ENCODE data around the gene VWA8.
"Not testable (repeated sequence)": the region's sequence is repeated elsewhere in the genome, so short reads cannot be mapped to it uniquely, and the experiment has no call there.

VWA8 gene

DNA sequence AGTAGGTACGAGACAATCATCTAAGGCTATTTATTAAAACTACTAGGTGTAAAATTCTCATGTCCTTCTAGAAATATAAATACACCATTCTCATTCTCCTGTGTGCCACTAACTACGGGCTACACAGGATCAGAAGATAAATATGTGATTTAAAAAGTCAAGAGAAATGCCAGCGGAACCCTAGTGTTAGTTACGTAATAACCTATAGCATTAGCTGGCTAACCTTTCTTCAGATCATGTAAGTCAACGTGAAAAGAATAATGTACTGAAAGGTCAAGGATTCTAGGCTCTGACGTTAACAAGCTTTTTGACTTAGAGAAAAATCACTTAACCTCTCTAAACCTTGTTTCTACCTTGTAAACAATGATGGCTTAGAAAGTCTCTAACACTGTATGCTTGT lies 381.7 kb downstream of the VWA8 start:
- Mint-ChIP-seq H3K36me3 (peaks cover 24% of the 10 kb centered on the region), H3K9me3 (no peaks in the 10 kb centered on the region), H3K4me1 (no peaks in the 10 kb centered on the region), H3K4me3 (no peak overlapping the region), H3K27ac (no peak overlapping the region)
- ATAC-seq (no peak), DNase-seq (ENCODE audit: low spot score in 2 of 2) (no peak)

DNA sequence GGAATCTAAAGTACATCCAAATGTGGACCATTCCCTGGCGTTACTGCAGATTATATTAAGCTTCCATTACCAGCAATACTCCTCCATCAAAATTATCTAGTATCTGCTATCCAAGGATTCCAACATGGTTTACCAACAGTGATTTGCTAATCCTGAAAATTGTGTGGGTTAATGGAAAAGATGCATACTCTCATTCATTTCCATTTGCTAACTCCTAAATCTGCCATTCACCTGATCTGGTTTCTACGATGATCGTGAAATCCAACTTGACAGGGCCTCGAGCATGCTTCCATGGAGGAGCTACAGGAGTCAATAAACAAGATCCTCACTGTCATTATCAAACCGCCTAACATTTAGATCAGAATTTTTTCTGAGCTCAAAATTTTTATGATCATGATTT lies 382.5 kb downstream of the VWA8 start:
- Mint-ChIP-seq H3K4me1 (no peaks in the 10 kb centered on the region), H3K4me3 (no peak overlapping the region), H3K27ac (peak overlapping the region; percentile 17), H3K9me3 (no peaks in the 10 kb centered on the region), H3K36me3 (peaks cover 16% of the 10 kb centered on the region)
- DNase-seq (ENCODE audit: low spot score in 2 of 2) (no peak), ATAC-seq (no peak)

DNA sequence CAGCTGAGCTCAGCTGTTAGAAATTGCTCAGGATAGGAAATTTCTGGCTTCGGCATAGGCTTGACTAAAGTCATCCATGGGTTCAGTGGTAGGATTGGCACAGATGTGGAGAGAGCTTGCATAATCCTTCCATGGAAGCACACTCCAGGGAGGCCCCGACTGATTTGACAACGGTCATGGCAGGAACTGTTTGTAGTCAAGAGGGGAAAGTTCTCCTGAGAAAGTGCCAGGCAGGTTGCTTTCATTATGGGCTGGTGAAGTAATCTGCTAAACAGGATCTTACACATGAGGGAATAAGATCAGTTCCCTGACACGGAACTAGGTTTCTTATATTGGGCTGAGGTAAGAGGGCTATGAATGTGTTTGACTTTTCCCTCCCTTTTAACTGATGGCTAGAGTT lies 383.5 kb downstream of the VWA8 start:
- H3K9me3 Mint-ChIP-seq: no peaks in the 10 kb centered on the region
- H3K27ac Mint-ChIP-seq: peak overlapping the region; percentile 17
- ATAC-seq: no peak
- H3K4me1 Mint-ChIP-seq: no peaks in the 10 kb centered on the region
- DNase-seq (ENCODE audit: low spot score in 2 of 2): no peak
- H3K4me3 Mint-ChIP-seq: no peak overlapping the region
- H3K36me3 Mint-ChIP-seq: peaks cover 8% of the 10 kb centered on the region

DNA sequence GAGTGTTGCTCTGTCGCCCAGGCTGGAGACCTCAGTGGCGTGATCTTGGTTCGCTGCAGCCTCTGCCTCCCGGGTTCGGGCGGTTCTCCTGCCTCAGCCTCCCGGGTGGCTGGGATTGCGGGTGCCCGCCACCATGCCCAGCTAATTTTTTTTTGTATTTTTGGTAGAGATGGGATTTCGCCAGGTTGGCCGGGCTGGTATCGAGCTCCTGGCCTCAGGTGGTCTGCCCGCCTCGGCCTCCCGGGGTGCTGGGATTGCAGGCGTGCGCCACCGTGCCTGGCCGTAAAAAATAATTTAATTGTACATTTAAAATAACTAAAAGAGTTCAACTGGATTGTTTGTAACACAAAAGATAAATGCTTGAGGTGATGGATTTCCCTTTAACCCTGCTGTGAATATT lies 387.3 kb downstream of the VWA8 start:
- ATAC-seq, H3K27ac Mint-ChIP-seq: not testable (repeated sequence)

DNA sequence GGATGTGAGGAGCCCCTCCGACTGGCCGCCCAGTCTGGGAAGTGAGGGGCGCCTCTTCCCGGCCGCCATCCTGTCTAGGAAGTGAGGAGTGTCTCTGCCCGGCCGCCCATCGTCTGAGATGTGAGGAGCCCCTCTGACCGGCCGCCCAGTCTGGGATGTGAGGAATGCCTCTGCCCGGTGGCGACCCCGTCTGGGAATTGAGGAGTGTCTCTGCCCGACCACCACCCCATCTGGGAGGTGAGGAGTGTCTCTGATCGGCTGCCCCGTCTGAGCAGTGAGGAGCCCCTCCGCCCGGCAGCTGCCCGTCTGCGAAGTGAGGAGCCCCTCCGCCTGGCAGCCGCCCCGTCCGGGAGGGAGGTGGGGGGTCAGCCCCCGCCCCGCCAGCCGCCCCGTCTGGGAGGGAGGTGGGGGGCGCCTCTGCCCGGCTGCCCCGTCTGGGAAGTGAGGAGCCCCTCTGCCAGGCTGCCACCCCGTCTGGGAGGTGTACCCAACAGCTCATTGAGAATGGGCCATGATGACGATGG lies 389.0 kb downstream of the VWA8 start:
- not testable (repeated sequence) for H3K36me3 Mint-ChIP-seq; H3K4me3 Mint-ChIP-seq; DNase-seq (ENCODE audit: low spot score in 2 of 2); H3K4me1 Mint-ChIP-seq; ATAC-seq; H3K9me3 Mint-ChIP-seq; H3K27ac Mint-ChIP-seq

More for the DNA sequence above, 387.3 kb downstream of the VWA8 start:
- not testable (repeated sequence) for H3K4me1 Mint-ChIP-seq; H3K9me3 Mint-ChIP-seq; H3K4me3 Mint-ChIP-seq; DNase-seq (ENCODE audit: low spot score in 2 of 2); H3K36me3 Mint-ChIP-seq

DNA sequence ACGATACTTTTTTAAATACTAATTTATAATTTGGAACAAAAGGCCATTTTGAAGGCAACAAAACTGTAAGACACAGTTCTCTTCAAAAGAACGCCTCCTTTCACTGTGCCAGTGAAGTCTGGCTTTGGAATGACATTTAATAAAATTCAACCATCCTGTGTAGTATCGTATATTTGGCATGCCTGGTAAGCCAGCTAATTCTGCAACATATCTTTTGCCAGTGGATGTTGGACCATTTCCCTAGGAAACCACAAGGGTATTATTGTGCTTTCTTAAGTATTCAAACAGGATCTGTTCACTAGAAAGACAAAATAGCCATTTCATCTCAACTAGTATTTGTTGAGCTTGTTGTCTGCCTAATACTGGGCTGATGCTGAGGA lies 391.9 kb downstream of the VWA8 start:
- ATAC-seq (no peak), DNase-seq (ENCODE audit: low spot score in 2 of 2) (no peak)
- H3K4me1 Mint-ChIP-seq: no peaks in the 10 kb centered on the region
- H3K27ac Mint-ChIP-seq: no peak overlapping the region
- no peaks in the 10 kb centered on the region for H3K9me3 Mint-ChIP-seq
- H3K4me3 Mint-ChIP-seq: no peak overlapping the region
- H3K36me3 Mint-ChIP-seq: no peaks in the 10 kb centered on the region

DNA sequence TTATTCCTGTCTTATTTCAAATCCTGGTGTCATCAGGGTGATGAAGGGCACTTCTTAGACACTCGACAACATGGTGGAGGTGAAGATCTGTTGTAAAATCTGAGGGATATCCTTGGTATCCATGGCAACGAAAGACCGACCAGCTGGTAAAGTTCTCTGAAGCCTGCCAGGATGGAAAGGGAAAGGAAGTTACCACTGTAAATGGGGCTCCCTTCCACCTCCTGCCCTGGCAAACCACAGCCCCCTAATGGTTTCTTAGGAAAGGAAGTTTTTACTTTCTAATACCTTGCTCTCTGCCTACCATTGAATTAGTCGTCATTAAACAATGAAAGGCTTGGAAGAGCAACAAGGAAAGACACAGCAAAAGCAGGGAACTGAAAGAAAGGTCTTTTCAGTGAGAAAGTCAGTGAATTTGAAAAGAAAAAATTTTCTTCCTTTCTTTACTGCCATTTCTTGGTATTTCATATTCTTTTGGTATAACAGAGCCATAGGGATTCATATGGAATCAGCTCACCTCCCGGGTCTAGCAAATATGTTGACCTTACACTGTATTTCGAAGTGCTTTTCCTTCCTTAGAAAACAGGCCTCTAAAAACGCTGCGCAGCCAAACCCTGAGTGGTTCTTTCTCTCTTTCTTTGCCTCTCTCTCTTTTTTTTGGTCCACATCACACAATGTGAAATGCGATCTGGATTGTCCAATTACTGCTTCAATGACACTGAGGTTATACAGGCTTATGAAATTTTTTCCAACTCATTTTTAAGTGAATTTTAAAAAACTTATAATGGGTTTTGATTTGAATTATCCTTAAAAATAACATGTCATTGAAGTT lies 392.6 kb downstream of the VWA8 start:
- H3K36me3 Mint-ChIP-seq: no peaks in the 10 kb centered on the region
- H3K27ac Mint-ChIP-seq: no peak overlapping the region
- ATAC-seq (no peak), DNase-seq (ENCODE audit: low spot score in 2 of 2) (no peak)
- H3K4me1 Mint-ChIP-seq: no peaks in the 10 kb centered on the region
- no peak overlapping the region for H3K4me3 Mint-ChIP-seq
- H3K9me3 Mint-ChIP-seq: no peaks in the 10 kb centered on the region

DNA sequence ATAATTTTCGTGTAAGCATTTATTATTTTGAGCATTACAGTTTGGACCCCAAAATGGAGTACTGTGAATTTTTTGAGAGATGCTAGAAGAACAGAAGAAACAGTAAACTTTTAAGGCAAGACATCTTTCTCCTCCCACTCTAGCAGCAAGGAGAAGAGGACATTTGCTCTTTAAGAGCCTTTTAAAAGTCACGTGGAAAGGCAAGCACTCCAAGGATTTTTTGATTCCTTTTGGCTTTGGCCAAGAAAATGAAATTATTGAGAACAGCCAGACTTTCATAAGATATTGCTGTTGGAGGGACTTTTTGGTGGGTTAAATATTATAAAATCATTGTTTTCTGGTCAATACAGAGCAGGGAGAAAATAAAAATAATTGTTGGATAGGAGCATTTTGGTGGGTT lies 393.5 kb downstream of the VWA8 start:
- no peak overlapping the region for H3K27ac Mint-ChIP-seq
- no peak for ATAC-seq
- H3K9me3 Mint-ChIP-seq: no peaks in the 10 kb centered on the region
- no peaks in the 10 kb centered on the region for H3K36me3 Mint-ChIP-seq
- no peak for DNase-seq (ENCODE audit: low spot score in 2 of 2)
- no peaks in the 10 kb centered on the region for H3K4me1 Mint-ChIP-seq
- no peak overlapping the region for H3K4me3 Mint-ChIP-seq

DNA sequence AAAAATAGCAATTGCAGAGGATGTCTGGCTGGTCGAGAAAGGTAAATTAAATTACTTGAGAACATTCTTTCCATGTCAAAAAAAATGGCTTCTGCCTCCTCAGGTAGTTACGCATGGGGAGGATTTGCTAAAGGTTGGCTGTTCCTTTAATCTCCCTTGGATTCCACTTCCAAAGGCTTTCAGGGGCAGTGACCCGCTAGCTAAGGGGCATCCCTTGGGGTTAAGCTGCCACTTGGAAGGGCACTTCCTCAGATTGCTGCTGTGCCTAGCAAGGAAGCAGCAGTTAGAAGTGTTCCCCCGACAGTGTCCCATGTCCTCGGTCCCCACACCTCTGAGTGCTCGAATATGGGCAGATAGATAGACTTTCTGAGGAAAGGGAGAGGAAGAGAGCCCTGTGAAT lies 395.1 kb downstream of the VWA8 start:
- no peak for ATAC-seq
- no peak for DNase-seq (ENCODE audit: low spot score in 2 of 2)
- Mint-ChIP-seq H3K36me3 (no peaks in the 10 kb centered on the region), H3K9me3 (no peaks in the 10 kb centered on the region), H3K27ac (peak overlapping the region; percentile 13), H3K4me3 (no peak overlapping the region), H3K4me1 (no peaks in the 10 kb centered on the region)

DNA sequence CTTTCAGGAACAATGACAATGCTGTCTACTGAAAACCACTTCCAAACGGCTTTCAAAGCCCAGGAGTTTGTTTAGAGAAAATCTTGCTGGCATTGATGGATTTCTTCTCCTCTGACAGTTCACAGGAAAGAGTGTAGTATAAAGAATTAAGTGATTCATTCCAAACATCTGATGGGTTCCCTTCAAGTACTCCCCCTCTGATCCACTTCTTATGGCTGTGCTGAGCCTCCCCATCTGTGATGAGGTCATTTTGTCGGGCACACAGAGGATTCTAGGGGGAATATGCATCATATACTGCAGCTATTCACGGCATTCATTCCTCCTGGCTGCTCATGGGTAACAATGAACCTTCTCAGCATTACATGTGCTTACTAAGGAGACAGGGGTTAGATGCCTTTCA lies 395.7 kb downstream of the VWA8 start:
- ATAC-seq (no peak), DNase-seq (ENCODE audit: low spot score in 2 of 2) (no peak)
- Mint-ChIP-seq H3K4me1 (no peaks in the 10 kb centered on the region), H3K4me3 (no peak overlapping the region), H3K9me3 (no peaks in the 10 kb centered on the region), H3K27ac (no peak overlapping the region), H3K36me3 (no peaks in the 10 kb centered on the region)

DNA sequence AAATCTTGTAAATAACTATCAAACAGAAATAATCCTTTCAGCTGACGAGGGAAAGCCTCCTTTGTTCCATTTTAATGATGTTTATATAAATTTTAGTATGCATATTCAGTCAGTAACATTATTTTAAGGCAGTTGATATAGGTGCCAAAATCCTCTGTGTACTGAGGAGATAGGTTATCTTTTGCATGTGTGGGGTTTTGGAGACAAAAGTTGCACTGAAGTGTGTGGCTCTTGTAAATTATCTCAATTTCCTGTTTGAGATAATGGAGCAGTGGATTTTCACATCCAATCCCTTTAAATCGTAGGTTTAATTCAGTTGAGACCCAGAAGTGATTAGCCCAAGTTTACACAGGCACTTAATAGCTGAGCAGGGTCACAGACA lies 396.9 kb downstream of the VWA8 start:
- no peak overlapping the region for H3K27ac Mint-ChIP-seq
- no peak for DNase-seq (ENCODE audit: low spot score in 2 of 2)
- H3K4me1 Mint-ChIP-seq: no peaks in the 10 kb centered on the region
- ATAC-seq: no peak
- no peak overlapping the region for H3K4me3 Mint-ChIP-seq
- no peaks in the 10 kb centered on the region for H3K9me3 Mint-ChIP-seq
- no peaks in the 10 kb centered on the region for H3K36me3 Mint-ChIP-seq

DNA sequence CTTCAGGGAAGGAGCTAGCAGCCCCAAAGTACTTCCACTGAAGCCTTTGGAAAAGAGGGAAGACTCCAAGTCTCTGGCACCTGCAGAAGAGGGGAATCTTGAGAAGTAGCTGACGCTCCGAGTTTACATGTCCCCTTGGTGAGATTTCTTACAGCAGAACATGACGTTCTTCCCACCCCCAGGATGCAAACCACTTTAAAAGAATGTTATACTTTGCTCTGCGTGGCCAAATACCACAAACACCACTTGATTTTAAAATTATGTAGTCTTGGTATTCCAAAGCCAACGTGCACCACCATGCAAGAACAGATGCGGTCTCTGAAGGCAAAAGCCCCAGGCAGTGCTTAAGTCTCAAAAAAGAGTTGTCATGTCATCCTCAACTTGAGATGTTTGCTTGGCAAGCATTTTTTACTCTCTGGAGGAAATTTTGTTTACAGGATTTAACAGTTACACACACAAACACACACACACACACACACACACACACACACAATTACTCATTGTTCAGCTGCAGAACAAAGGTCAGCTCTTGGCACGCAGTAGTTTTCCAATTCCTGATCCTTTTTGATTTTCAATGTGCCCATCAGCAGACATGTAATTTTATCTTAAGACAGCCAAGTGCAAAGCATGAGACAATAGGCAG lies 397.4 kb downstream of the VWA8 start:
- ATAC-seq (no peak), DNase-seq (ENCODE audit: low spot score in 2 of 2) (no peak)
- H3K36me3 Mint-ChIP-seq: no peaks in the 10 kb centered on the region
- no peaks in the 10 kb centered on the region for H3K9me3 Mint-ChIP-seq
- H3K4me1 Mint-ChIP-seq: no peaks in the 10 kb centered on the region
- no peak overlapping the region for H3K27ac Mint-ChIP-seq
- H3K4me3 Mint-ChIP-seq: no peak overlapping the region

DNA sequence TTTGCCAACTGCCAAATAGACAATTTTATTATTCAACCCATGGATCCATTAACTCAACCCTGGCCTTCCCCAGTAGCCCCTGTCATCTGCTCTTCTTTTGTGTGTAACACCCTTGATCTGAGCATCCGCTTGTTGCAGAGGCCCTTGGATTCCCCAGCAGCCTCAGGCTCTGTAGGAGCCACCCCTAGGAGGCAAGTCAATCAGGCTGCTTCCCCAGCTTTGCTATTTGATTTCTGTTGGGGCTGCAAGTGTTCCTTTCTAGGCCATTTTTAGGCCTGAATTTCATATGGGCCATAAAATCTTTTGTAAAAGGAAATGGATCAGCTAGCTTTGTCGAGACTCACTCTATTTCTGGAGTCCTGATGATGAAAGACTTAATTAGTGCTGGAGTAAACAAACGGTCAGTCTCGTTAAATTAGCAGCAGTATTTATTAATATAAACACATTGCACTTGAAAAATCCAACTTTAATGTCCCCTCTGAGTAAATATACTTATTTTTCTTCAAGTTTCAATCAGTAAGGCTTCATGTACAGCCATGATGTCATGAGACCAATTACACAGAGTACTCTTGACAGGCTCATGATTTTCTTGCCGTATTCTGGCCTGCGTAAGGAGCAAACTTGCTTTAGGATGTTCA lies 398.2 kb downstream of the VWA8 start:
- Mint-ChIP-seq H3K36me3 (no peaks in the 10 kb centered on the region), H3K9me3 (no peaks in the 10 kb centered on the region), H3K27ac (no peak overlapping the region), H3K4me1 (no peaks in the 10 kb centered on the region), H3K4me3 (no peak overlapping the region)
- ATAC-seq (no peak), DNase-seq (ENCODE audit: low spot score in 2 of 2) (no peak)

DNA sequence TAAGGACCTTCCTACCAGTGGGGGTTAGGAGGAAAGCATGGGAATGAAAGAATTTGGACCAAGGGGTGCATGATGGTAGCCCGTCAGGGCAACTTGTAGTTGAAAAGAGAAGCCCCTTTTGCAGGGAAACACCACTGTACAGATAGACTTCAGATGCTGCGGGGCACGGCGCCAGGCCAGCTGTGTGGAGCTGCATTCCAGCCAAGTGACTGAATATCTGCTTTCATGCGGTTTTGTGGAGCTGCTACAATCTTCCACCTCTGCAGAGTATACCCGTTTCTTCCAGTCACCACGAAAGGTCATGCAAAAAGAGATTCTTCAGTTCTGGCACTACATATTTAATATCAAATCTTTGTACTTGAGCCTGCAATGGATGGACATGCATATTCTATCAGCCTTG lies 398.8 kb downstream of the VWA8 start:
- Mint-ChIP-seq H3K27ac (no peak overlapping the region), H3K4me1 (no peaks in the 10 kb centered on the region), H3K4me3 (no peak overlapping the region), H3K9me3 (no peaks in the 10 kb centered on the region), H3K36me3 (no peaks in the 10 kb centered on the region)
- DNase-seq (ENCODE audit: low spot score in 2 of 2) (no peak), ATAC-seq (no peak)

DNA sequence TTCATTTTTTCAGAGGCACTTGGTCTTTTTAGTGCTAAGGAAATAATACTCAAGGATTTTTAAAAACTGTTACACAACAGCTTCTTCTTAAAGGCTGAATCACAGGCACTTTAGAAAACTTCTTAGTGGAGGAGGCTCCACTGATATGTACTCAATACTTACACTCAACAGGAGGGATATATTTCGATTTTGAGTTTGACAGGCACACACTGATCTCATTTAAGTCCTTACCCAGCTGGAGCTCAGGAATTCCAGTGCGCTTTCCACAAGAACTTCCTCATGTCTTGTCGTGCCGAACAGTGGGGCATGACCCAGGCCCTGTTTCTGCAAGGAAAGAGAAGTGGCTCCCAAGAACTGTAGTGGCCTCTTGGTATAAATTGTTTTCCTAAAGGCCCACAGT lies 399.7 kb downstream of the VWA8 start:
- no peak overlapping the region for H3K4me3 Mint-ChIP-seq
- no peaks in the 10 kb centered on the region for H3K36me3 Mint-ChIP-seq
- no peaks in the 10 kb centered on the region for H3K9me3 Mint-ChIP-seq
- DNase-seq (ENCODE audit: low spot score in 2 of 2): no peak
- no peak for ATAC-seq
- no peaks in the 10 kb centered on the region for H3K4me1 Mint-ChIP-seq
- H3K27ac Mint-ChIP-seq: no peak overlapping the region
